G401.6 (cell line): ENCODE results near the gene FBXO9.

Experiments used
- FAIRE-seq: peaks from 2 replicates; lab custom pipeline; 2012; peaks lifted over from hg19 to GRCh38; lab: Jason Lieb, UNC

FBXO9 gene

GRCh38 chr6:53095270-53095669 lies 30.1 kb downstream of the FBXO9 start:
- no peak for FAIRE-seq

DNA sequence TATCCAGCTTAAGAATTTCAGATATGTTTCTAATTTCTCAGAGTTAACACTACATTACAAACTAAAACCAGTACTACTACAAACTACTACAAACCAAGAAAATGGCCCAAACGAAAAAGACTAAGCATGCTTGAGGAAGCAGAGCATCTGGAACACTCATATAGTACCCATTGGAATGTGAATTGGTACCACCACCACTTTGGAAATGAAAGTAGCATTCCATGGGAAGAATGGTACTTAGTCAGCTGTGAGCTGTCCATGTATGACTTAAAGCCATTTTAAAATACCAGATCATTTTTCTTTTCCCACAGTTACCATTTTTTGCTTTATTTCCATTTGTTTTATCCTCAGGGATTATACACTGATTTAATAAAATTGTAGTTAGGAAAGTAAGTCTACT lies 30.5 kb downstream of the FBXO9 start:
- FAIRE-seq, result no peak

- FAIRE-seq, result no peak
These were observed 35.4 kb downstream of the FBXO9 start for GRCh38 chr6:53100561-53100960.

- FAIRE-seq, result no peak
These were observed 35.8 kb downstream of the FBXO9 start for GRCh38 chr6:53101006-53101405.

- FAIRE-seq, result no peak
These were observed 38.9 kb downstream of the FBXO9 start for GRCh38 chr6:53103993-53104675.

GRCh38 chr6:53104916-53105315 lies 39.7 kb downstream of the FBXO9 start:
- no peak for FAIRE-seq

- FAIRE-seq, result no peak
These were observed 41.9 kb downstream of the FBXO9 start for GRCh38 chr6:53107091-53107490.

- FAIRE-seq, result no peak
These were observed 44.4 kb downstream of the FBXO9 start for GRCh38 chr6:53109612-53110011.

DNA sequence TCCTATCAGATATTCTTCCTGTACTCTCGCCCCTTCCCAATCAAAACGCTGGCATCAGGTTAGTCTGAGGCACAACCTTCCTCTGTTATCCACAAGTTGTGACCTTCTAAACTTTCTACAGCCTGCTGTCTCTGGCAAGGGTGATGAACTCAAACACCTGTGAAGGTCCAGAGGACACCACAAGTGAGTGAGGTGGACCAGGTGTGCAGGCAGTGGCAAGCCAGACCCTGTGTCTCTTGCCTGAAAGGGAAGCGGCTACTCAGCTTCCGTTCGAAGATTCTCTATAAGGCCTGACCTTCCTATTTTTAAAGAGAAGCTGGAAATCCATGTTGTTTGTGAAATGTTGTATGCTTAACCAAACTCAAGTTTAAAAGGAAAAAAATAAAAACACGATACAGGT lies 46.7 kb downstream of the FBXO9 start:
- FAIRE-seq, result no peak

DNA sequence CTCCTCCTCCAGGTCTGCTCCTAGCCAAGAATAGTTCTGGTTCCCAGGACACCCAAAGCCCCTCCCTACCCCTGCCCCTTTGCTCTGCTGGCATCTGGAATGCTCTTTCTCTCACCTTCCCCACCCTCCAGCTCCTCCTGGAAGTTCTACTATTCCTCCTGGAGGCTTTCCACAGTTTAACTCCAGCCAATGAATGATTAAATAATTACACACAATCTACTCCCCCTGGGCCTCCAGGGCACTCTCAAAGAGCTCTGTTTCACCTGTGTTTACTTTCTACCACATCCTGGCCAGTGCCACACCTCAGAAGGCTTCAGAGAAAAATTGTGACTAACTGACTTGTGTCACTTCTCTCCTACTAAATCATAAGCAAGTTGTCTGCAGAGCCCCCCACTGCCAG lies 47.2 kb downstream of the FBXO9 start:
- no peak for FAIRE-seq

GRCh38 chr6:53112871-53113270 lies 47.7 kb downstream of the FBXO9 start:
- no peak for FAIRE-seq

GRCh38 chr6:53113742-53114141 lies 48.5 kb downstream of the FBXO9 start:
- no peak for FAIRE-seq

GRCh38 chr6:53115113-53115512 lies 49.9 kb downstream of the FBXO9 start:
- FAIRE-seq, result no peak

DNA sequence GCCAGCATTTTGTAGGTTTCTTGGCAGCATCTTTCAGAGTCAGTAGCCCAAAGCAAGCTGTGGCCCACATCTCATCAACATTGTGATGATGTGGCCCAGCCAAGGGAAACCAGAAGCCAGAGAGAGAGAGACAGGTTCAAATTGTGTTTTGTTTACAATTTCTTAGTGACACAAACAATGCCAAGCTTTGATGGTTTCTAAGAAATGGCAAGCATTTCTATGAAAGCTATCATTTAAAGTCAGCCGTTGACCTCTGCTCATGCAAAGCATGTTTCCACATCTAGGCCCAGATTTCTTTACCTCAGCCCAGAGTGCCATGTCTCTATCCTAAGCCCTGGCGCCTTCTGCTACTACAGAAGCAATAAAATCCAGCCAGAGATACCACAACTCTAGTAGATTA lies 50.5 kb downstream of the FBXO9 start:
- no peak for FAIRE-seq

DNA sequence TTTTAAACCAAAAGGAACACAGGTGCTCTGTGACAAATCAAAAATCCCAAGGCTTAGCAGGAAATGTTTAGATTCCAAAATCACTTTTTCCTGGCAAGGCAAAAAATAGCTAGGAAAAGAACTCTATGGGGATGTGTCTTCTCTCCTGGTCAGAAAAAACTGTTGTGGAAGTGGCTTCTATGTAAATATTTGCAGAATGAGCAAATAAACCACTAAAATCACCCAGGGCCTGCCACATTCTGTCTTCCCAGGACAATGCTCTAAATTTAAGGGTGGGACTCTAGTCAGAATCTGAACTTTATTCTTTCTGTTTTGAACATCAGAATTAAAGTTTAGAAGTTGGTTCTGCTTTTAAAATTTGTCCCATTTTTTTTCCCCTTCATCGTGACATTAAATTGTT lies 54.1 kb downstream of the FBXO9 start:
- no peak for FAIRE-seq

- FAIRE-seq, result no peak
These were observed 54.7 kb downstream of the FBXO9 start for GRCh38 chr6:53119772-53120409.

- no peak for FAIRE-seq
These were observed 59.1 kb downstream of the FBXO9 start for GRCh38 chr6:53124131-53124800.

- FAIRE-seq, result no peak
These were observed 60.1 kb downstream of the FBXO9 start for GRCh38 chr6:53125276-53125675.

DNA sequence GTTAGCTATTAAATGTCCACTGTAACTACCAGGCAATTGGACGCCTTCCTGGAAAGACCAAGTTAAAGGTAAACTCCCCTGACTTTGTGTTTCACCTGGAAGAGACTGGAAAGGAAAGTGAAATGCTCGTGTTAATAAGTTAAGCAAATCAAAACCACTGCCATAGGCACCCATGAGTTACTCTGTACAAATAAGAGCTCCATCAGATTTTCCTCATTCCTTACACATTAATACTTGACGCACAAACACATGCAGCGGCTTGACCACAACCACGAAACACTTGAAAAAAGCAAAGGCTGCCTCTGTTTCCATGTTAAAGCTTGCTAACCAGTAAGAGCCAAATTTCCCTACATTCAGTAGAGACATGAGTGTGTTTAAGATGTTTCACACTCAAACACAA lies 63.6 kb downstream of the FBXO9 start:
- FAIRE-seq, result no peak

DNA sequence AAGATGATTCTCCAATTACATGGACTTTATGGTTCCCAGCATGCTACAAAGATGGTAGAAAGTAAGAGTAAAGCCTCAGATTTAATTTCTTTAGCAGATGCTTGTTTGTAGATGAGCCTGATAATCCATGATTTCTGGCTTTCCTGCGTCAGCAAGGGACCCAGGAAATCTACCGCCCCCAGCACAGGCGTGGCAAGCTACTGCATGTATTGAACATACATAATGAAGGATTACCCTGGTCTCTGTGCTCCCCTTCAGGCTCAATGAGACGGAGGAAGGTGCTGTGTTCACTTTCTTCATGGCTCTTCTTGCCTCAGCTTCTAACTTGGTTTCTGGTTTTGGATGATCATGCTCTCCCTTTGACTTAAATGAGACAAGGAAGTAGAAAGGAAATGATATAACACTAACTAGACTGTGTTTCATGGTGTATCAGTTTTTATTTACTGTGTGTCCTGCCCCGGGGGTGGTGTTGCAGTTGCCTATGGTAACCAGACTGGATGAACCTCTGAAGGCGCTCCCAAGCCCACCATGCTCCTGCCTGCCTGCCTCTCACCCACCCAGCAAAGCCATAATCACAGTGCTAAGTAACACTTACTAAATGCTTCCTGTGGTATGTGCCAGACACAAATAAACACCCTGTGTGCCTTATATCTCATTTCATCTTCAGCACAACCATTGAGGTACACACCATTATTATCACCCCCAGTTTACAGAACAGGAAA lies 65.5 kb downstream of the FBXO9 start:
- no peak for FAIRE-seq

GRCh38 chr6:53133961-53134360 lies 68.8 kb downstream of the FBXO9 start:
- FAIRE-seq, result no peak

DNA sequence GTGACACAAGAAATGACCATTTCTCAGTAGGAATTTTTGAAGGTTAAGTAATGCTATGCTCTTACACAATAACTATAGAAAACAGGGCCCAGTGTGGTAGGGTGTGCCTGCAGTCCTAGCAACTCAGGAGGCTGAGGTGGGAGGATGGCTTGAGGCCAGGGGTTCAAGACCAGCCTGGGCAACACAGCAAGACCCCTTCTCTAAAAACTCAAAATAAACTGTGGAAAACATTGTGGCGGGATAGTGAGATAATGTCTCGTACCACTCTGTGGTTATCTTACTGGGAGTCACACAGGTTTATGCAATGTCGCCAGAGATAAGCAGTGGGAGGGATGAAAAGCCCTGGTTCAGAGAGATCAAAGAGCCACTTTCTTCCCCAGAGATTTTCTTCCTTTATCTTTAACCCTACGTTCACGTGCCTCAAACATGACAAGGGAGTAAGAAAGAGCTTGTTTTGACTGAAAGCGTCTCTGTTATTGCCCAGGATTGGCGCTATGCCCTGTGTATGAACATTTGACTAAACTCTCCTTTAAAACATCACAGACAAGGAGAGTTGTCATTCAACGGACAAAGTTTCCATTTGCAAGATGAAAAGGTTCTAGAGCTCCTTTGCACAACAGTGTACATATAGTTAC lies 69.5 kb downstream of the FBXO9 start:
- no peak for FAIRE-seq
